Middle frontal gyrus (tissue), 1 donor: ENCODE data around the gene CNN2.
A peak's percentile ranks its signal among the peaks of the same experiment; 100 is the strongest.

Experiments
- DNase-seq: peaks from one replicate; pipeline ENCODE4 v3.0.0-alpha.2; 2015; ENCODE audit warnings: low spot score; ENCODE audit errors: extremely low spot score

CNN2 gene

GRCh38 chr19:1025960-1026782 is at the start of gene CNN2:
CNN2 (plus strand) TSS chr19:1026608; CDS start chr19:1026662, 54 bp downstream.
- DNase-seq = no peak

- DNase-seq = no peak
Measured at GRCh38 chr19:977058-977464, 49.3 kb upstream of the CNN2 start.

GRCh38 chr19:979318-979741 is 47.1 kb upstream of the CNN2 start:
- no peak for DNase-seq

GRCh38 chr19:980133-980998 is 46.0 kb upstream of the CNN2 start:
- no peak for DNase-seq

- DNase-seq = peak; percentile 29
Measured at GRCh38 chr19:982567-983170, 43.7 kb upstream of the CNN2 start.

GRCh38 chr19:984165-984967 is 42.0 kb upstream of the CNN2 start, which contains the start of gene WDR18:
WDR18 (plus strand) TSS chr19:984345; CDS start chr19:984354, 9 bp downstream.
- DNase-seq = peak; percentile 88

- no peak for DNase-seq
Measured at GRCh38 chr19:986083-986482, 40.3 kb upstream of the CNN2 start.

- DNase-seq = no peak
Measured at GRCh38 chr19:988081-988480, 38.3 kb upstream of the CNN2 start.

GRCh38 chr19:988510-988909 is 37.9 kb upstream of the CNN2 start:
- no peak for DNase-seq

- no peak for DNase-seq
Measured at GRCh38 chr19:989381-990081, 36.9 kb upstream of the CNN2 start.

GRCh38 chr19:990119-990571 is 36.3 kb upstream of the CNN2 start:
- no peak for DNase-seq

- no peak for DNase-seq
Measured at GRCh38 chr19:990746-991145, 35.7 kb upstream of the CNN2 start.

GRCh38 chr19:991174-991931 is 35.1 kb upstream of the CNN2 start:
- no peak for DNase-seq

GRCh38 chr19:991932-992669 is 34.3 kb upstream of the CNN2 start:
- no peak for DNase-seq

GRCh38 chr19:992670-993055 is 33.7 kb upstream of the CNN2 start:
- DNase-seq = no peak

GRCh38 chr19:993361-993830 is 33.0 kb upstream of the CNN2 start:
- no peak for DNase-seq

GRCh38 chr19:993831-994393 is 32.5 kb upstream of the CNN2 start:
- DNase-seq = no peak

- DNase-seq = no peak
Measured at GRCh38 chr19:994516-994915, 31.9 kb upstream of the CNN2 start.
